LoVo (cell line): ENCODE measurements around the gene DTX1.
A peak's percentile ranks its signal among the peaks of the same experiment; 100 is the strongest.

ENCODE experiments used
- DNase-seq: peaks from one replicate; pipeline ENCODE4 v3.0.0-alpha.2; 2016; ENCODE audit warnings: low spot score

Gene DTX1

GRCh38 chr12:113095405-113095804 is 38.9 kb downstream of the DTX1 start:
- DNase-seq = no peak

- DNase-seq = no peak
Measured at GRCh38 chr12:113096675-113097461, 40.3 kb downstream of the DTX1 start.

GRCh38 chr12:113097716-113098440 is 41.3 kb downstream of the DTX1 start:
- no peak for DNase-seq

GRCh38 chr12:113098441-113099028 is 42.0 kb downstream of the DTX1 start:
- DNase-seq = peak; percentile 89

- no peak for DNase-seq
Measured at GRCh38 chr12:113099364-113099763, 42.8 kb downstream of the DTX1 start.

- no peak for DNase-seq
Measured at GRCh38 chr12:113099764-113100163, 43.2 kb downstream of the DTX1 start.

- no peak for DNase-seq
Measured at GRCh38 chr12:113101751-113102150, 45.2 kb downstream of the DTX1 start.

- no peak for DNase-seq
Measured at GRCh38 chr12:113102811-113103210, 46.3 kb downstream of the DTX1 start.

GRCh38 chr12:113103756-113104450 is 47.4 kb downstream of the DTX1 start:
- no peak for DNase-seq

- no peak for DNase-seq
Measured at GRCh38 chr12:113104953-113105510, 48.5 kb downstream of the DTX1 start.

GRCh38 chr12:113105606-113106271 is 49.2 kb downstream of the DTX1 start:
- DNase-seq = no peak

- DNase-seq = no peak
Measured at GRCh38 chr12:113106361-113106760, 49.8 kb downstream of the DTX1 start.

GRCh38 chr12:113108308-113108707 is 51.8 kb downstream of the DTX1 start:
- DNase-seq = no peak

GRCh38 chr12:113109360-113109759 is 52.8 kb downstream of the DTX1 start:
- DNase-seq = no peak

GRCh38 chr12:113109872-113110599 is 53.5 kb downstream of the DTX1 start:
- DNase-seq = no peak

GRCh38 chr12:113111247-113111646 is 54.7 kb downstream of the DTX1 start:
- DNase-seq = no peak

- DNase-seq = no peak
Measured at GRCh38 chr12:113112043-113112899, 55.7 kb downstream of the DTX1 start.

GRCh38 chr12:113113397-113113796 is 56.9 kb downstream of the DTX1 start:
- no peak for DNase-seq

GRCh38 chr12:113114447-113115178 is 58.1 kb downstream of the DTX1 start:
- DNase-seq = no peak
